T1000 (cell line): ENCODE data around the gene BEND7.
"Not testable (repeated sequence)": the region's sequence is repeated elsewhere in the genome, so short reads cannot be mapped to it uniquely, and the experiment has no call there.

Experiments
- DNase-seq: peaks from one replicate; lab custom pipeline; 2025; ENCODE audit warnings: mixed read lengths; lab: John Stamatoyannopoulos, UW

The BEND7 gene

GRCh38 chr10:13420532-13421307 lies 108.1 kb downstream of the BEND7 start:
- DNase-seq: no peak

DNA sequence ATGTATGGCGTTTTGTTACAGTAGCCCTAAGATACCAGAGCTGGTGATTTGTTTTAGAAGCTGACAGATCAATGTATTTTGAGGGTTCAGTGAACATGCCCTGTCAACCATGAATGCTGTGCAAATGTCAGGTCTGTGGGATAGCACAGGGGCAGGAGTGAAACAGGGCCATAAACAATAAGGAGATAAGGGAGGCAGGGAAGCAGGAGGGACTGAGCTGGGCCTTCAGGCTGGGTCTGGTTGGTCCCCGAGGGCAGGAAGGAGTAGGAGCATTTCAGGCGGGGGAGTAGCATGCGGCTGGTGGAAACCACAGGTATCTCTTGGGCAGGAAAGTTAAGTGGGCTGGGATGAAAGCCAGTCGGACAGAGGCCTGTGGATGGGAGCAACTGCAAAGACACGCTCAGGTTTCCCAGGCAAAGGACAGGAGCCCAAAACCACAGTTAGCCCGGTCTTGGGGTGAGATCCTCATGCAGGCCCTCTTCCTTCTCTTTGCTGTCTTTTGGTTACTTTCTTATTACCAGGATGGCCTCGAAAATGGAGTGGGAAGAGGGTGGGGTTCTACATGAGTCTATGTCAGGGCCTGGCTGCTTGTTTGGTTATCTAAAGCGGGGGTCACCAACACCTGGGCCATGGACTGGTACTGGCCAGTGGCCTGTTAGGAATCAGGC lies 111.2 kb downstream of the BEND7 start:
- DNase-seq: no peak

GRCh38 chr10:13416760-13417159 lies 112.1 kb downstream of the BEND7 start:
- no peak for DNase-seq

DNA sequence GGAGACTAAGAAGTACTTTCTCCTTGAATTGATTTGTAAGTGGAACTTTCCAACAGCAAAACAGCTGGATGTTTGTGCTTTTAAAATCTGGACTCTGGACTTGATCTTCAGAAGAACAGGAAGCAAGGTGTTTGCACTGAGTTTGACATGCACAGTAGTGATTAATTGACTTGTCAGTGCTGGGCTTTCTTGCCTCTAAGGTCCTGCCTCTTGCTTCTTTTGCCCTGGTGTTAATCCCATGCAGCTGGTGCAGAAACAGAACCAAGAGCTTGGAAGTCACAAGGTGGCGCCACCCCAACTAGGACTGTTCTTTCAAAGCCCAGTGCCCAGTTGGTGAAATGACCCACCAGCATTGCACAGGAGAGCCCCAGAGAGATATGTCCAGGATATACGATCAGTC lies 114.0 kb downstream of the BEND7 start:
- no peak for DNase-seq

DNA sequence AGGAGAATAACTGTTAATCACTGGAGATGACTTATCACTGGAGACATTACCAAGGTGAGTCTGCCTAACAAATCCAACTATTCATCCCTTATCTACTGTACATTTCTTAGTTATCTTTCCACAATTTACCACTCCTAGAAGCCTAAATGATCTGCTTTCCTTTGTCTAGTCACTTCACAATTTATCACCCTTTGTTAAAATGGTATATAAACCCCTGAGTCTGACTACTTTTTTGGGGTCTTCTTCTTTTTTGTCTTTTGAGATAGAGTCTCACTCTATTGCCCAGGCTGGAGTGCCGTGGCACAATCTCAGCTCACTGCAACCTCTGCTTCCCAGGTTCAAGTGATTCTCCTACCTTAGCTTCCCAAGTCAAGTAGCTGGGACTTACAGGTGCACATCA lies 114.7 kb downstream of the BEND7 start:
- no peak for DNase-seq

GRCh38 chr10:13412894-13413293 lies 115.9 kb downstream of the BEND7 start:
- no peak for DNase-seq

DNA sequence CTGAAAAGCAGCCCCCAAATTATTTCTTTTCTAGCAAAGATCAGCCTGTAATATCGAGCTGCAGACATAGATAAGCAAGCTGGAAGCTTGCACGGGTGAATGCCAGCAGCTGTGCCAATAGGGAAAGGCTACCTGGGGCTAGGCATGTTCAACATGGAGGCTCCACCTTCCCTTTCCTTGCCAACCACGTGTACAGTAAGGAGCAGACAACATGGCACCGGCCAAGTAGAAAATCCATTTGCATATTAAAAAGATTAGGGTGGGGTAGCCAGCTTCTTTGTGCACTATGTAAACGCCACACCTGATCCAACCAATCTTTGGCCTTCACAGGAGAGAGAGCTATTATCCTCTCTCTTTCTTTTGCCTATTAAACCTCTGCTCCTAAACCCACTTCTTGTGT lies 124.0 kb downstream of the BEND7 start:
- no peak for DNase-seq

DNA sequence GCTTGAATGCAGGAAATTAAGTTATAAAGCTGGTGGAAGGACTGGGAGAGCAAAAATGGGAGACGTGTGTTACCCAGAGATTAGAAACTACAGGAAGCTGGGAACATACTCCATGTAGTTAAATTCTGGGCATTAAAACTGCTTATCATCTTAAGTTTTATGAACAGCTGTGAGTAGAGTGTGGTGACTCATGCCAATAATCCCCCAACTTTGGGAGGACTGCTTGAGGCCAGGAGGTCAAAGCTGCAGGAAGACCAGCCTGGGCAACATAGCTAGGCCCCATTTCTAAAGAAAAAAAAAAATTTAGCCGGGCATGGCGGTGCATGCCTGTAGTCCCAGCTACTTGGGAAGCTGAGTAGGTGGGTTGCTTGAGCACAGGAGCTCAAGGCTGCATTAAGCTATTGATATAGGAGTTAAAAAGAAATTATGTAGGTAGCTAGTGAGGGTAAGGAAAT lies 124.5 kb downstream of the BEND7 start:
- no peak for DNase-seq

DNA sequence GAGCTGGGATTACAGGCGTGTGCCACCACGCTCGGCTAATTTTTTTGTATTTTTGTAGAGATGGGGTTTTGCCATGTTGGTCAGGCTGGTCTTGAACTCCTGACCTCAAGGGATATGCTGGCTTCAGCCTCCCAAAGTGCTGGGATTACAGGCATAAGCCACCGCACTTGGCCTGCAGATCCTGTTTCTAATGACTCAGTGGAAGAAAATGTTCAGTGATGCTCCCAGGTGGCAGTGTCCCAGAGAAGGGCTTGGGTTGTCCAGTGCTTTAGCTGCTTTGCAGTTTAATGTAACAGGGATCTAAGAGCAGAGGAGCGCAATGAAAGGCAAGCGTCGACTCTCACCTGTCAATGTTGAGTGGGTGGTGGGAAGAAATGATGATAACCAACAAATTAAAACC lies 125.4 kb downstream of the BEND7 start:
- not testable (repeated sequence) for DNase-seq

DNA sequence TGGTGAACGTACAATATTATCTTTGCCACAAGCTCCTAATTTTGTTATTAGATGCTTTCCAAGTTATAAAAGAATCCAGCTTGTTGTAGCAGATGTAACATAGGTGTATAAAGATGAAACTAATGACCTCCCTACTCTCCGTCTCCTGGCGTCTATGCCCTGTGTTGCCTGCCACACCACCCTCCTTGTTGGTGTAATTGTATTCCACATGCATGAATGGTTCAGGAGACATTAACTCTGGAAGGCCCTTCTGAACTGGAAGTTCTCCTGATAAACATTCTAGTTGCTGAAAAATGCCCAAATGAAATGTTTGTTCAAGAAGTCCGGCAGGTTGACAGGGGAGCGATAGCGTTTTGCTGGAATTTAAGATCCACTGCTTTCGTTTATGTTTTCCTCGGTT lies 126.8 kb downstream of the BEND7 start:
- DNase-seq: no peak

DNA sequence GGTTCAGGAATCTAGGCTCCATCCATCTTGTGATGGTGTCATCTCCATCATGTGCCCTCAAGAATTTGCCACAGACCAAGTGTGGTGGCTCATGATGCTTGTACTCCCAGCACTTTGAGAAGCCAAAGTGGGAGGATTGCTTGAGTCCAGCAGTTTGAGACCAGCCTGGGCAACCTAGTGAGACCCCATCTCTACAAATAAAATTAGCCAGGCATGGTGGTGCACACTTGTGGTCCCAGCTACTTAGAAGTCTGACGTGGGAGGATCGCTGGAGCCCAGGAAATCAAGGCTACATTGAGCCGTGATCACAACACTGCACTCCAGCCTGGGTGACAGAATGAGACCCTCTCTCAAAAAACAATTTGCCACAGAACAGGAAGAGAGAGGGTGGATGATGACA lies 127.7 kb downstream of the BEND7 start:
- no peak for DNase-seq

GRCh38 chr10:13400196-13400965 lies 128.4 kb downstream of the BEND7 start:
- DNase-seq: no peak

DNA sequence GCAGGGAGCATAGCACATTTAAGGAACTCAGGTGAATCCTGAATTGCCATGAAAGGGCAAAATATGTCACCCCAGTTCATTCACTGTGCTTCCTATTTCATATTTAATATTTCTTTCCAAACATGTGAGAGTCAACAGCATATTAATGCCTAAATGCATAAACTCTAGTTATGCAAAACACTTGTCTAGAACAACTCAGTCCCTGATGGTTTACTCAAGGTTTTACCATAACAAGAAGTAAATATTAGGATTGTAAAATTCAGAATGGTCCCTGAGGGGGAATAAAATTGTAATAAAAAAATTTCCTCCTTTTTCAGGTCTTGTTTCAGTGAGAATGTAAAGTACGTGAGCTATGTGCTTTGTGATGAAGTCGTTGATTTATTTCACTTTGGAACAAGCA lies 129.1 kb downstream of the BEND7 start:
- no peak for DNase-seq

GRCh38 chr10:13399236-13399635 lies 129.6 kb downstream of the BEND7 start:
- no peak for DNase-seq

DNA sequence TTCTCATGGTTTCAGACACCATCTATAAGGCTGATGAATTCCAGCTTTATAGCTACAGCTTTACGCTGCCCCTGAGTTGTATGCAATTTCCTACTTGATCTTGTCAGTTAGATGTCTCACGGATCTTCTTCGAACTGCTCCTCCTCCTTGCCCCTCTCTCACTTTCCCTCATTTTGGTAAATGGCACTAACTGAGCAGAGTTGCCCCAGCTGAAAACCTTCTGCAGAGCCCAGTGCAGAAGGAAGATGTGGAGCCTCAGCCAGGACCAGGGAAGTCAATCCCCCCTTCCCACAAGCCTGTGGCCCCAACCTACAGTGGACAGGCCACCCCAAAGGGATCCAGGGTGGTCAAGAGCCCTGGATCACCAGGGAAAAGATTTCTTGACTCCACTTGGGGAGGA lies 131.8 kb downstream of the BEND7 start:
- DNase-seq: no peak

DNA sequence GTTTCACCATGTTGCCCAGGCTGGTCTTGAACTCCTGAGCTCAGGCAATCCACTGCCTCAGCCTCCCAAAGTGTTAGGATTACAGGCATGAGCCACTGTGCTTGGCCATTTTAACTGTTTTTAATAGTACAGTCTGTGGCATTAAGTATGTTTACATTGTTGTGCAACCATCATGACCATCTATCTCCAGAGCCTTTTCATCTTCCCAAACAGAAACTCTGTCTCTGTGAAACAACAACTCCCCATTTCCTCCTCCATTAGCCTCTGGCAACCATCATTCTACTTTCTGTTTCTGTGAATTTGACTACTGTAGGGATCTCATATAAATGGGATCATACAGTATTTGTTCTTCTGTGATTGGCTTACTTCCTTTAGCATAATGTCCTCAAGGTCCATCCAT lies 132.4 kb downstream of the BEND7 start:
- no peak for DNase-seq

- DNase-seq: no peak
These were observed 133.3 kb downstream of the BEND7 start for GRCh38 chr10:13395540-13395939.

GRCh38 chr10:13393640-13394039 lies 135.2 kb downstream of the BEND7 start:
- no peak for DNase-seq

- DNase-seq: no peak
These were observed 136.1 kb downstream of the BEND7 start for GRCh38 chr10:13392701-13393100.
